ENCODE results near the gene UNC45A.

Gene UNC45A

DNA sequence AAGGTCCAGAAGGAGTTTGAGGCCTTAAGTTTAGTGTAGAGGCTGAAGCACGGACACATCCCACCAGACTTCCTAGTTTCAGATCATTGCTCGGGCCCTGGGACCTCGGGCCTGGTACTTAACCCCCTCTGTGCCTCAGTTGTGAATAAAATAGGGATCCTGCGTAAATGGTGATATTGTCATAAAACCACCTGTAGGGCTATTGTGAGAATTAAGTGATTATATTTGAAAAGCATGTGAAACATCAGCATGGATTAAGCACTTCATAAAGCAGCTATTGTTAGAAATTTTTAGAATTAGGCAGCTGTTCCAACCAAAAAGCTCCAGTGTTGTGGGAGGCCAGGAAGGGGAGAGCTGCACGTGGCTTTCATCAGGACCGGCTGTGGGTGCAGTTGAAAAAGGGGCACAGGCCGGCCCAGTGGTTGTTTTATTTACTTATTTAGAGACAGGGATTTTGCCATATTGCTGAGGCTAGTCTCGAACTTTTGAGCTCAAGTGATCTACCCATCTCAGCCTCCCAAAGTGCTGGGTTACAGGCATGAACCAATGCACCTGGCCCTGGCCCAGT, 24.0 kb downstream of the UNC45A start:
- in situ Hi-C loops (cut with HindIII; ENCODE audit: low sequenced_read_pairs), result loop anchor here (25.0 kb wide), 1 partner anchor 303 kb away; no protein-coding TSS in a partner anchor

DNA sequence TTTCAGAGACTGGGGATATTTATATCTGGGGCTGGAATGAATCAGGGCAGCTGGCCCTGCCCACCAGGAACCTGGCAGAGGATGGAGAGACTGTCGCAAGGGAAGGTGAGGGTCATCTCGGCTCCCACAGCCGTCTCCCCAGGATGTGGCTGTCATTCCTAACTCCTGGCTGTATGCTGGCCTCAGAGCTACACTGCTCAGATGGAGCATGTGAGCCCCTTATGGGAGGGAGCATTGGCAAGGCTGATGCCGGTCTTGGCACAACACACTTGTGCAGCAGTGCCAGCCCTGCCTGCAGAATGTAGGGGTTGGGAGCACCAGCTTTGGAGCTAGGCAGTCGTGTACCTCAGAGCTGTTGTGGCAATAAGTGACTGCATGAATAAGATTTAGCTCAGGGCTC, 24.8 kb downstream of the UNC45A start:
- in situ Hi-C loops (cut with HindIII; ENCODE audit: low sequenced_read_pairs), result loop anchor here (25.0 kb wide), 1 partner anchor 302 kb away; no protein-coding TSS in a partner anchor

DNA sequence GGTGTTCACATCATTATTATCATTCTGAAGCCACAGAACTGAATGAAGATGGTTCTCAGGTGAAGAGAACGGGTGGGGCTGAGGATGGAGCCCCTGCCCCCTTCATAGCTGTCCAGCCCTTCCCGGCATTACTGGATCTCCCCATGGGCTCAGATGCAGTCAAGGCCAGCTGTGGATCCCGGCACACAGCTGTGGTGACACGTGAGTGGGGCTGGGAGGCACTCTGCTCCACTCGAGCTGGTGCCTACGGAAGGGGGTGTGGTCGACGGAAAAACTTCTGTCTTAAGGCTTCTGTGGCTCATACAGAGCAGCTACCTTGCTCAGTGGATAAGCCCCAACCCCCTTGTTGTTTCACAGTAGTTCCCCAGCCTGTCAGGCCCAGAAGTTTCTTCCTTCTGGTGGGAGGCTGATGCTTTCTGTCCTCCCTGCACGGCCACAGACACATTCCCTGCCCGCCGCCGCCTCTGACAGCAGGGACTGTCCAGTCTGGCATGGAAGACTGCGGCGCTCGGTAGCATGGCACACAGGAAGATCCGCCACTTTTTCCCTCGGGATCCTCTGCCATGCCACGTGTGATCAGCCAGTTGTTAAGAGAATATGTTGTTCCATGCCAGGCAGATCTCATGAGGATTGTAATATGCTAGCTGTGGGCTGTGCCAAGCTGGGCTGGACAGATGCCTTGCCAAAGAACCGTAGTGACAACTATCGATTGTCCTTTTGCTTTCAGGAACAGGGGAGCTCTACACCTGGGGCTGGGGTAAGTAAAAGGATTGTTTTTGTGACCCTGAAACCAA, 25.4 kb downstream of the UNC45A start:
- in situ Hi-C loops (cut with HindIII; ENCODE audit: low sequenced_read_pairs), result loop anchor here (25.0 kb wide), 1 partner anchor 302 kb away; no protein-coding TSS in a partner anchor

DNA sequence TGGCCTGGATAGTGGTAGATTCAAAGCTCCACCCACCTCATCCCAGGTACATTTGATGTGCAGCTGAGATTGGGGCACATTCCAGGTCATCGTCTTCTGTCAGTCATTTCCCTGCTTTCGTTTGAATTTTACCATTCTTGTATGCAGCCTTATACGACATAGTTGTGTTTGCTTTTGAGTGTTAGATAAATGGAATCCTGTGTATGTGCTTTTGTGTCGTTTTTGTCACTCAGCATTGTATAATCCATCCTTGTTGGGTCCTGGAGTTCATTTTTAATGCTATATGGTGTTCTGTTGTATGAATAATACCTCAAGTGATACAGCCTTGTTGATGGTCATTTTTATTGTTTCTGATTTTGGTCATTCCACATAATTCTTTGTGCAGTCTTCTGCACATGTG, 26.9 kb downstream of the UNC45A start:
- in situ Hi-C loops (cut with HindIII; ENCODE audit: low sequenced_read_pairs), result loop anchor here (25.0 kb wide), 1 partner anchor 300 kb away; no protein-coding TSS in a partner anchor

DNA sequence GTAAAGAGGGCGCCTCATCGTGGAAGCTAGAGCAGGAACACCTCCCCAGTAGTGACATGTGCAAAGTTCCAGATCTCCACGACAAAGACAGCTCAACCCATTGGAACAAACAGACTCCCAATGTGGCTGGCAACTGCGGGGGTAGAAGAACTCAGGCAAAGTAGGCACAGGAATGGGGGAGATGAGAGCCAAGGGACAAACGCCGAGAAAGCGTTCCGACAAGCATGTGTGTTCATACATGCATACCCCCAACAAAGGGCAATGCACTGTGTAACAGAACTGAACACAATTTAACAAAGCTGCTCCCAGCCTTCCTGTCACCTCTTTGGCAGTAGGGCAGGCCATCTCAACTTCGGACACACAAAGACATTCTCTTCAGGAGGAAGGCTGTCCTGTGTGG, 31.2 kb downstream of the UNC45A start:
- in situ Hi-C loops (cut with HindIII; ENCODE audit: low sequenced_read_pairs), result loop anchor here (25.0 kb wide), 1 partner anchor 296 kb away; no protein-coding TSS in a partner anchor

DNA sequence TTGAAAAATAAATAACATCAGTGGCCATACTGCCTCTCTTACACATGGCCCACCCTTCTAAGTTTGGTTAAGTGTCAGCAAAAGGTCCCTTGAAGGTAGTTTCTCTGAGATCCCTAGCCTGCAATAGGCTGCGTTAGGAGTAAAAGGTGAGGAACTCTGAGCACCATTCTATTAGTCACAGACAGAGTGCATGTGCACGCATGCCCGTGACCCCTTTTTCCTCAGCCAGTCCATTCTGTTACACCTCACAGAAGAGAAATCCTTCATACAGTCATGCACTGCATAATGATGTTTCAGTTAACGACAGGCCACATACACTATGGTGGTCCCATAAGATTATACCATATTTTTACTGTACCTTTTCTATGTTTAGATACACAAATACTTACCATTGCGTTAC, 32.1 kb downstream of the UNC45A start:
- in situ Hi-C loops (cut with HindIII; ENCODE audit: low sequenced_read_pairs), result loop anchor here (25.0 kb wide), 1 partner anchor 295 kb away; no protein-coding TSS in a partner anchor

DNA sequence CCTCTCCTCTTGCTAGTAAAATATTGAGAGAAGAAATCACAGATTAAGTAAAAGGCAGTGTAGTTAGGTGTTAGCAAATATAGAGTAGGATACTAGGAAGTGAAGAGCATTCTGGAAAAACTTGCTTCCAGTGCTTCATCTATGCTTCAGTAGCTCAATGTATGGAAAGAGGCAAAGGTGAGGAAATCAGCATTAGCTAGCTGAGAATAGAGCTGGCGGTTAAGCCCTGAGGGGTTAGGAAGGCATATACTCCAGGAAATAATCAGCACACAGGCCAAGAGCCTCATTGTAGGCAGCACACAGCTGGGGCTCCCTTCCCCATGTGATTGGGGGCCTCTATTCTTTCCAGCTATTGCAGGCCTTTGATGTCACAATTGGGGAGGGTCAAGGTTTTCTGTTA, 33.3 kb downstream of the UNC45A start:
- in situ Hi-C loops (cut with HindIII; ENCODE audit: low sequenced_read_pairs), result loop anchor here (25.0 kb wide), 1 partner anchor 294 kb away; no protein-coding TSS in a partner anchor

DNA sequence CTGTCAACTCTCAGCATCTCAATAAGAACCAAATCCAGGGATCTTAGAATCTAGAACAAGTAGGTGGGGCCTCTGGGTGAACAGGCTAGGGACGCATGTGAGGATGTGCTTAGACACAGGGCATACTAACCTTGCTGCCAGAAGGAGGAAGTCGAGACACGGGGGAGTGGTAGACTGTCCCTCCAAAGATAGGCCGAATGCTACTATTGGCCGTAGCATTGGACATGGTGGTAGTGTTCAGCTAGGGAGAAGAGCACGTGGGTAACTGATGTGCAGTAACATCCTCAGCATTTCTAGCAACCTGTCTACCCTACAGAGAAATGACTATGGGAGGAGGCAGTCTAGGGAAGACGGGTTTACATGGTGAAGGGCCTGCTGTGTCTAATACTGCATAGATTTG, 35.2 kb downstream of the UNC45A start:
- in situ Hi-C loops (cut with HindIII; ENCODE audit: low sequenced_read_pairs), result loop anchor here (25.0 kb wide), 1 partner anchor 292 kb away; no protein-coding TSS in a partner anchor

DNA sequence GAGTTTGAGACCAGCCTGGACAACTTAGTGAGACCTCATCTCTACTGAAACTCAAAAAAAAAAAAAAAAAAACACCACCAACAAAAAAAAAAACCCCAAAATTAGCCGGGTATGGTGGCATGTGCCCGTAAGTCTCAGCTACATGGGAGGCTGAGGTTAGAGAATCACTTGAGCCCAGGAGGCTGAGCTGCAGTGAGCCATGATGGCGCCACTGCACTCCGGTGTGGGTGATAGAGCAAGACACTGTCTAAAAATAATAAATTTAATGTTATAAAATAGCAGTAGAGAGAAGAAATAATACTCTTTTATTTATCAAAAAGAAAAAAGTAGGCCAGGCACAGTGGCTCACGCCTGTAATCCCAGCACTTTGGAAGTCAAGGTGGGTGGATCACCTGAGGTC, 37.0 kb downstream of the UNC45A start:
- in situ Hi-C loops (cut with HindIII; ENCODE audit: low sequenced_read_pairs), result loop anchor here (25.0 kb wide), 1 partner anchor 290 kb away; no protein-coding TSS in a partner anchor

DNA sequence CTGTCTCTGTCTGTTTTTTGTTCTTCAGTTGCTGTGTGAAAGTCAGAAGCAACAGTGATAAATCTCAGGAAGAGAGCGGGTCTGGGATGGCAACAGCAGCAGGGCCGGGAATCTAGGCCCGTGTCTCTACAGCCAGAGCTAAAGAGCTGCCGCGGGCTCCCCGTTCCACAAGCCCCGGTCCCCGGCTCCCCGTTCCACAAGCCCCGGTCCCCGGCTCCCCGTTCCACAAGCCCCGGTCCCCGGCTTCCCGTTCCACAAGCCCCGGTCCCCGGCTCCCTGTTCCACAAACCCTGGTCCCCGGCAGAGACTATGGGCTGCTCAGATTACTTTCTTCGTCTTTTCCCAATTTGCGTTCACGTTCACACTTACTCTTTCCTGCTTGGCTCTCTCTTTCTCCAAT, 39.1 kb downstream of the UNC45A start:
- in situ Hi-C loops (cut with HindIII; ENCODE audit: low sequenced_read_pairs), result loop anchor here (25.0 kb wide), 1 partner anchor 288 kb away; no protein-coding TSS in a partner anchor

DNA sequence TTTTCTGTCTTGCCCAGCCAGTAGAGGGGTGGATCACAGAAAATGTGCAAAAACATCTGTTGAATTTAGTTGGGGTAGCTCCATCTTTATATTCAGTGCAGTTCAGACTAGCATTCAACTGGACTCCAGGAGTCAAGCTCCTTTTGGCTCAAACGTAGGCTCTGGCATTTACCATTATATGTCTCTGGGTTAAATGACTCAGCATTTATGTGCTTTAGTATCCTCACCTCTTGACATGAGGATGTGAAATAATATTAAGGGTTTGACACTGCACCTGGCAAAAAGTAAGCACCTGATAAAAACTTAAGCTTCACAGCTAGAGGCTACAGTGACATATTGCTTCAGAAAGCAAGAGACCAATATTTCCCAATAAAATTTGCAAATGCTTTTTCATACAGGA, 44.5 kb downstream of the UNC45A start:
- in situ Hi-C loops (cut with HindIII; ENCODE audit: low sequenced_read_pairs), result no loop called here

DNA sequence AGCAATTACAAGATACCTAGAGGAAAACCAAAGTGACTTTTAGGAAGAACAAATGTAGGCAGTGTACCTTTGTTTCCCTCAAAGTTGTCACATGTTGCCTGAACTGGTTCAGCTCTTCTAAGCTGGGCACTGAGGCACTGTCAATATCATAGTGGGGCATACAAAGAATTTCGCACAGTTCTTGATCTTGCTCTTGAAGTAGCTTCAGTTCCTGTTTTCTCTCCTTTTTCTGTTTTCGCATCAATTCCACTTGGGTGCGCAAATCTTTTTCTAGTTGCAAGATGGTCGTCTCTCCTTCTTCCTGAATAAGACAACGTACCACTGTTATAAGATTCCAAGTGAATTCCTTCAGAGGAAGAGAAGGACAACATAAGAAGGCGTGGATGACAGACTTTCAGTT, 46.6 kb downstream of the UNC45A start:
- in situ Hi-C loops (cut with HindIII; ENCODE audit: low sequenced_read_pairs), result no loop called here

DNA sequence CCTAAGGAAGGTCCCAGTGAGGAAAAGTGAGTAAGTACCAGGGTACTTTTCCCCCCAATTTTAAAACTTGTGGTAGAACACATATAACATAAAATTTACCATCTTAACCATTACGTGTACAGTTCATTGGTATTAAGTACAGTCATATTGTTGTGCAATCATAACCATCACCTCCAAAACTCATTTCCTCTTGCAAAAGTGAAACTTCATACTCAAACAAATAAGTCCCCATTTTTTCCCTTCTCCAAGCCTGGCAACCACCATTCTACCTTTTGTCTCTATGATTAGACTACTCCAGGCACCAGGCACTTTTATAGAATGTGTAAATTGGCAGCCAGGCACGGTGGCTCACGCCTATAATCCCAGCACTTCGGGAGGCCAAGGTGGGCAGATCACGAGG, 47.0 kb downstream of the UNC45A start:
- in situ Hi-C loops (cut with HindIII; ENCODE audit: low sequenced_read_pairs), result no loop called here

DNA sequence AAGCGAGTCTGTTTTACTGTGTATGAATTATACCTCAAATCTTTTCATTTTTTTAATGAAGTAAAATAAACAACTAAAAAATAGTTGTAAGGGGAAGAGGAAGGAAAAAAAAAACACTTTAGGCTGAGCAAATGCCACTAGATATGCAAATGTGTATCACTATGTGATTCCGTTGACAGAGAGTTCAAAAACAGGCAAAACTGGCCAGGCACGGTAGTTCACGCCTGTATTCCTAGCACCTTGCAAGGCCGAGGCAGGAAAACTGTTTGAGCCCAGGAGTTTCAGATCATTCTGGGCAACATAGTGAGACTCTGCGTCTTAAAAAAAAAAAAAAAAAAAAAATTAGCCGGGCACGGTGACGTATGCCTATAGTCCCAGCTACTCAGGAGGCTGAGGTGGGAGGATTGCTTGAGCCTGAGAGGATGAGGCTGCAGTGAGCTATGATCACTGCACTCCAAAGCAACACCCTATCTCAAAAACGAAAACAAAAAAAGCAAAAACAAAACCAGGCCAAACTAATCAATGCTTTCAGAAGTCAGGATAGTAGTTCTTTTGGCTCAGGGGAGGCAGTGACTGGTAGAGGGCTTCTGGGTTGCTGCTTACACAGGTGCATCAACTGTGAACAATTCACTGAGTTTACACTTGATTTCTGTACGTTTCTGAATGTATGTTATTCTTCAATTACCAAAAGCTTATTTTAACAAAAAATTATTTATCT, 51.9 kb downstream of the UNC45A start:
- in situ Hi-C loops (cut with HindIII; ENCODE audit: low sequenced_read_pairs), result no loop called here

DNA sequence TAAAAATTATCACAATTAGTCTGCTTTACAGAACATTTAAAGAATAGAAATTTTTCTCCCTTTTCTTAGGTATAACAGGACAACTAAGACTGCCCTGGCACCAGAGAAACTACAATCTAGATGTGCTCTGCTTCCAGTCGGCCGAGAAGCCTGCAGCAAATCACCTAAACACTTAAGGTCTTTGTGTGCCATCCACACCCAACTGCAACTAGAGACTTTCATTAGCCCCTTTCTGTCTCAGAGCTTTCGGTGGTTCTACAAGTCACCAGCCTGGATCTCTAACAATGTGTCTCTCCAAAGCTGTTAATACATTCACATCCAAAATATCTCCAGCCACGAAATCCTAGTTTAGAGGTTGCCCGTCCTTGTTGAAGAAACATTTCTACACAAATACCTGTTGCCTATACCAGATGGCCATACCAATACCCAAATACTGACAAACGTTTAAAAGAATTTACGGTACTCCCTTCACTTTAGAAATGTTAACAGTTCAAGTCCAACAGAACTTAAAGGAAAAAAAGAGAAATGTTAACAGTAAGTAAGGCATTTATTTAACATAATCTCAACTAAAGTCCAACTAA, 52.6 kb downstream of the UNC45A start:
- in situ Hi-C loops (cut with HindIII; ENCODE audit: low sequenced_read_pairs), result no loop called here

DNA sequence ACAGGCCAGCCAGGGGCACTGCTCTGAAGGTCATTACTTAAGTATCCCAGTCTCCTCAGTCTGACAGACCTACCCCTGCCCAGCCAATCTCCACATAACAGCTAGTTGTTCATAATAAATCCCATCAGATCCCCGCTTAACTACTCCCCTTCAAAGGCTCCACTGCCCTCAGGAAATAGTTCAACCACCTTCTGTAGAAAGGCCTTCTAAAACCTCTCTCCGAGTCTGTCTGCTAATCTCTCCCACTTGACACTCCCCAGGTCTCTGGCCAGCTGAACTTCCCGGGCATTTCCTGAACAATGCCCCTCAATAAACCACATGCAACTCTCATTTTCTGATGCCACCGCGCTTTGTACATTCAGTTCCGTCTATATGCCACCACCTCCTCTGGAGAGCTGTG, 53.2 kb downstream of the UNC45A start:
- in situ Hi-C loops (cut with HindIII; ENCODE audit: low sequenced_read_pairs), result no loop called here

DNA sequence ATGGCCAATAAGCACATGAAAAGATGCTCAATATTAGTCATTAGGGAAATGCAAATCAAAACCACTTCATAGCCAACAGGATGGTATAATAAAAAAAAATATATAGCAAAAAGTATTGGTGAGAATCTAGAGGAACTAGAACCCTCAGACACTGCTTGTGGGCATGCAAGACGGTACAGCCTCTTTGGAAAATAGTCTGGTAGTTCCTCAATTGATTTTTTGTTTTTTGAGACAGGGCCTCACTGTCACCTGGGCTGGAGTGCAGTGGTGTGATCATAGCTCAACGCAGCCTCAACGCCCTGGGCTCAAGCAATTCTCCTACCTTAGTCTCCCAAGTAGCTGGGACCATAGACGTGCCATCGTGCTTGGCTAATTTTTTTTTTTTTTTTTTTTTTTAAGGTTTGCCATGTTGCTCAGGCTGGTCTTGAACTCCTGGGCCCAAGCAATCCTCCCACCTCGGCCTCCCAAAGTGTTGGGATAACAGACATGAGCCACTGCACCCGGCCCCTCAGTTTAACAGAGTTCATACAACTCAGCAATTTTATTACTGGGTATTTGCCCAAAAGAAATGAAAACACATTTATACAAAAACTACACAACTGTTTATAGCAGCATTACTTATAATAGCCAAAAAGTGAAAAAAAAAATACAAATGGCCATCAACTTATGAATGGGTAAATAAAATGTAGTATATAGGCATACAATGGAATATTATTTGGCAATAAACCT, 54.1 kb downstream of the UNC45A start:
- in situ Hi-C loops (cut with HindIII; ENCODE audit: low sequenced_read_pairs), result no loop called here

DNA sequence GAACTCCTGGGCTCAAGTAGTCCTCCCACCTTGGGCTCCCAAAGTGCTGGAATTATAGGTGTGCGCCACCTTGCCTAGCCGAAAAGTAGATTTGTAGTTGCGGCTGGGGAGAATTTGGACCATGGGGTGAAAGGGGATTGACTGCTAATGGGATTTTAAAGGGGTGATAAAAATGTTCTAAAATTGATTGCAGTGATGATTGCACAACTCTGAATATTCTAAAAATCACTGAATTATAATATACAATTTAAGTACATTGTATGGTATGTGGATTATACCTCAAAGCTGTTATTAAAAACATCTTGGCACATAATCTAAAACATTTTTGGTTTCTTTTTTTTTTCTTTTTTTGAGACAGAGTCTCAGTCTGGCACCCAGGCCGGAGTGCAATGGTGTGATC, 55.4 kb downstream of the UNC45A start:
- in situ Hi-C loops (cut with HindIII; ENCODE audit: low sequenced_read_pairs), result no loop called here

DNA sequence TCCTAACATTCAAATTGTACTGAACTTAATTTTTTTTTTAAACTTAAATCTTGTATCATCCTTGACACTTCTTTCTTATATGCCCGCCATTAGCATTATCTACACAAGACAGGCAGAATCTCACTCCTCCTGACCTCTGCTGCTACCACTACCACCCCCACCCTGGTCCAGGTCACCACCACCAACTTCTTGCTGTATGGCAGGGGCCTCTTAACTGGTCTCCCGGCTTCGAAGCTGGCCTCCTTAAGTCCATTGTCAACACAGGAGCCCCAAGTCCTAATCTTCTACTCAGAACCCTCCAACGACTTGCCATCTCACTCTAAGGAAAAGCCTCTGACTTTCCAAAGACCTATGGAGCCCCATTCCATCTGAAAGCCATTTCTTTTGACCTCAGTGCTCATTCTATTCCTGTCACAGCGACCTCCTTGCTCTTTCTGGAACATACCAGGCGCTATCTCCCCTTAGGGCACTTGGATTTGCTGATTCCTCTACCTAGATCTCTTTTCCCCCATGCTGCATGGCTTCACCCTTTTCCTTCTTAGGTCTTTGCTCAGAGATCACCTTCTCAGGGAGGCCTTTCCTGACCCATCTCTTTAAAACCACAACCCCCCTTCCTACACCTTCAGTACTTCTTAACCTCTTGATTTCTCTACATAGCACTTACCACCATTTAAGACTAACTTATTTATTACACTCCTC, 56.7 kb downstream of the UNC45A start:
- in situ Hi-C loops (cut with HindIII; ENCODE audit: low sequenced_read_pairs), result no loop called here

DNA sequence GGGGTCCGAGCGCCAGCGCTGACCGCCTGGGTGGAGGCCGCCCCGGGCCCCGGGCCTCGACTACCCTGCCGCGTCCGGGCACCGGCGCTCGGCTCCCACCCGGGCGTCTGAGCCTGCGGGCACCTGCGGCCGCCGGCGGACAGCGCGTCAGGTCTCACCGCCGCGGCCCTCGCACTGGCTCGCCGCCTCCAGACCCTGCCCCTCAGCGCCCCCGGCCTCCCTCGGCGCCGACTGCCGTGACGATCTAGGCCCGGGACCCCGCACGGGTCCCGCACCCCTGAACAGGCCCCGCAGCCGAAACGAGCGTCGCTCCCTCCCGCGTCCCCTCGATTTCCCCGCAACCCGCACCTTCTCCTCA, 59.0 kb downstream of the UNC45A start:
- in situ Hi-C loops (cut with HindIII; ENCODE audit: low sequenced_read_pairs), result no loop called here

Measured in endothelial cell of hepatic sinusoid (primary cell).